GM19452 (cell line): Measurements from ENCODE around the gene CST4.
"Not testable (repeated sequence)": the region's sequence is repeated elsewhere in the genome, so short reads cannot be mapped to it uniquely, and the experiment has no call there.

ENCODE experiments used
- ATAC-seq: cut with Tn5 transposase; IDR thresholded peaks from one replicate; pipeline ENCODE4 v1.9.1; 2021; ENCODE audit not compliant: unreplicated experiment

CST4 gene

GRCh38 chr20:23662276-23662870, 26.5 kb downstream of the CST4 start:
- no peak for ATAC-seq

GRCh38 chr20:23661002-23661429, 27.8 kb downstream of the CST4 start:
- ATAC-seq = no peak

GRCh38 chr20:23659989-23660837, 28.6 kb downstream of the CST4 start:
- no peak for ATAC-seq

DNA sequence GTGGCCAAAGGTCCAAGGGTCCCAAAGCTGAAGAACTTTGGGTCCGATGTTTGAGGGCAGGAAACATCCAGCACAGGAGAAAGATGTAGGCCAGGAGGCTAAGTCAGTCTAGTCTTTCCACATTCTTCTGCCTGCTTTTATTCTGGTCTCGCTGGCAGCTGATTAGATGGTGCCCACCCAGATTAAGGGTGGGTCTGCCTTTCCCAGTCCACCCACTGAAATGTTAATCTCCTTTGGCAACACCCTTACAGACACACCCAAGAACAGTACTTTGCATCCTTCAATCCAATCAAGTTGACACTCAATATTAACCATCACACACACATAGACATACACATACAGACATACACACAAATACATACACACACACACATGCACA, 29.2 kb downstream of the CST4 start:
- ATAC-seq = not testable (repeated sequence)

GRCh38 chr20:23658989-23659609, 29.7 kb downstream of the CST4 start:
- ATAC-seq = no peak

DNA sequence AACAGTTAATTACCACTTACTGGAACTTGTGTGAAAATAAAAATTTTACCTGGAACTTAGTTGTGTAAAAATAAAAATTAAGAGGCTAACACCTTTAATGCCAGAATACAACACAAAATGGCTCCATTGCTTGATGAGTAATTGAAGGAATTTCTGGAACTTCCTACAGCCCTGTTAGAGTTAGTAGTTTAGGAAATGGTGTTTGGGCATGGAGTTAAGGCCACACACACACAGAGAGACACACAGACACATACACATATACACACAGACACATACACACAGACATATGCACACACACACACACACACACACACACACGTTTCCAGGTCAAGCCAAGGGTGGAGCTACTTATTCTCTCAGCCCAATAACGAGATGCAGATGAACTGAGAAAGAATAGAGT, 30.5 kb downstream of the CST4 start:
- no peak for ATAC-seq

DNA sequence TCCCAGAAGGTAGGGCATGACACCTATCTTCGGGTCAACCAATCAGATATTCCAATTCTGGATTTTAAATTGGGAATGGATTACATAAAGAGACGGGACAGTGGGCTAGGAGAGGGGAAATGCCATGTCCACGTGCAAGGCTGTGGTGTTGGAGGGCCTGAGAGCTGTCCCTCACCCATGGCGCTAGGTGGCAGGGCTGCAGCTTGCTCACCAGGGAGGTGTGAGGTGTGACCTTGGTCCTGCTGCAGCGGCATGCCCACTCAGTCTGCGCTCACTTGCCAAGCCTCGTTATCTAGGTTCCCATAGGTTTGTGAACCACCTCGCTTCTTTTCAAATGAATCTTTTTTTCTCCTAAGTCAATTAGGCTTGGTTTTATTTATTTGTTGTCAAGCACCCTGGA, 31.6 kb downstream of the CST4 start:
- no peak for ATAC-seq

GRCh38 chr20:23656372-23656771, 32.5 kb downstream of the CST4 start:
- ATAC-seq = no peak

DNA sequence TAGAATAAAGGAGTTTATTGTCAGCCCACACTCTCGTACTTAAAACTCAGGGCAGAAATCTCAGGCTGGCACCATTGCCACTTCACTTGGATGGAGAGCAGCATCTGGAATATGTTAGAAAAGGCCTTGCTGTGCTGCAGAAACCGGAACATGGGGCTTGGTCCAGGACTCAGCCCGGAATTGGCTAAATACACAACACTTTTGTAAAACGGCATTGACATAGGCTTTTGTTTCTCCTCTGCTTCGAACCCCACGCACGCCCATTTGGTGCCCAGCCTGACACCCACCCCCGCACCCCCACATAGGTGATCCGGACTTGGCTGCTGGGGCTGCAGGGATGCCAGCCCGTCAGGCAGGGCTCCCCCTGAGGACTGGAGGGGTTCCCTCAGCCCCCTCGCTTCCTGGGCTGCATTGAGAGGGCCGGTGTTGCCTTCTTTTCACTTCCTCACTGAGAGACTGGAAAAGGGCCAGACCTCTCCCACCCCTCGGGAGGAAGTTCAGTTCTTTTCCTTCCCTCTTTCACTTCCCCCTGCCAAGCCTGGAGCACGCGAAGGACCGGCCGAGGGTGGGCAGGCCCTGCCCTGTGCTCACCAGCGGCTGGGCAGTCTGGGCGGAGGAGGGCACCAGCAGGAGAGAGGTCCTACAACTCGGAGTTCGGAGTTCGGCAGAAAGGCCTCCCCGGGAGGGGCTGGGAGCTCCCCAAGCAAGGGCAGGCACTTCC, 33.2 kb downstream of the CST4 start:
- ATAC-seq = no peak

- ATAC-seq = no peak
Observed at GRCh38 chr20:23654717-23655116, 34.1 kb downstream of the CST4 start.

GRCh38 chr20:23654000-23654399, 34.8 kb downstream of the CST4 start:
- no peak for ATAC-seq

DNA sequence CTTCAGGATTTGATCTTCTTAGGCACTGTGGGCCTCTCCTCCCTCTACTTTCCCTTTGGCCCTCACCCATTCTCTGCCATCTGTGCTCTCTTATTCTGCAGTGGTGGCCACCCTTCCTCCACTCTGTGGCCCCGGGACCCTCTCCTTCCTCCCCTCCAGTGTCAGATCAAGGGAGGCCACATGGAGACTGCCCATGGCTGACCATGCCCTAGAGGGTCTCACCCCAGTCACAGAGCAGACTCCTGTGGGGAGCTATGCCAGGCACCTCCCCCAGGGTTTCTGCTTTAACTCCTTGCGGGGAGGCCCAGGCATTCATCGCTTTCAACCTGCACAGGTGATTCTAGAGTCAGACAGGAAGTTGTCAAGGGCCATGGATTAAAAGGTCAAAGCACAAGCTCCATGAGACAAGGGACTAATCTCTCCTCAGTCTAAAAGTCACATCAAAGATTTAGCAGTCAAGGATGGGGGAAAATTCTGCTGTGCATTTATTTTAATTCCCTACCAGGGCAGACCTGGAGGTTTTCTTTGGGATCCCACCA, 35.4 kb downstream of the CST4 start:
- ATAC-seq = no peak

- no peak for ATAC-seq
Observed at GRCh38 chr20:23652926-23653325, 35.9 kb downstream of the CST4 start.

DNA sequence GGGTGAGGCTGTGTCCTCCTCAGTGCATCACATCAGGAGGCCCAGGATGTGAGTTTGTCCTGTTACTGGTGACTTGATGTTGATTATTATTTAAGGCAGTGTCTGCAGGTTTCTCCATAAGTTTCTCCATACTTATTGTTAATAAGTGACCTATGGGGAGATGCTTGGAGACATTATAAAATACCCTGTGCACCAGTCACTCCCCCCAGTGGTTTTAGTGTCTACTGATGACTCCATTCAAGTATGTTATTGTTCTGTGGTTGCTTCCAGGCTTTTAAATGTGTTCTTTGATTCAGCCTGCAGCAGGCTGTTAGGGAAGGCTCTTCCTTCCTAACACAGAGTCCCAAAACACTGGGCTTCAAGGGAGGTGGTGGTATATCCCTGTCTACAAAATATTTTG, 36.5 kb downstream of the CST4 start:
- no peak for ATAC-seq

DNA sequence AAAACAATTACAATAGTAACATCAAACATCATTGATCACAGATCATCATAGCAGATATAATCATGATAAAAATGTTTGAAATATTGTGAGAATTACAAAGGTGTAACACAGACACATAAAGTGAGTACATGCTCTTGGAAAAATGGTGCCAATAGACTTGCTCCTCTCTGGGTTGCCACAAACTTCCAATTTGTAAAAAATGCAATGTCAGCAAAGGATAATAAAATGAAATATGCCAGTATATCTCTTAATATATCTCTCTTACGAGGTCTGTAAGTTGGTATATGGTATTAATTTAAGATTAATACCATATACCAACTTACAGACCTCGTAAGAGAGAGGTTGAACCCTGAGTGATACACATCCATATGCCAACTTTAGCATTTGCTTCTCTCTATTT, 37.7 kb downstream of the CST4 start:
- ATAC-seq = no peak

DNA sequence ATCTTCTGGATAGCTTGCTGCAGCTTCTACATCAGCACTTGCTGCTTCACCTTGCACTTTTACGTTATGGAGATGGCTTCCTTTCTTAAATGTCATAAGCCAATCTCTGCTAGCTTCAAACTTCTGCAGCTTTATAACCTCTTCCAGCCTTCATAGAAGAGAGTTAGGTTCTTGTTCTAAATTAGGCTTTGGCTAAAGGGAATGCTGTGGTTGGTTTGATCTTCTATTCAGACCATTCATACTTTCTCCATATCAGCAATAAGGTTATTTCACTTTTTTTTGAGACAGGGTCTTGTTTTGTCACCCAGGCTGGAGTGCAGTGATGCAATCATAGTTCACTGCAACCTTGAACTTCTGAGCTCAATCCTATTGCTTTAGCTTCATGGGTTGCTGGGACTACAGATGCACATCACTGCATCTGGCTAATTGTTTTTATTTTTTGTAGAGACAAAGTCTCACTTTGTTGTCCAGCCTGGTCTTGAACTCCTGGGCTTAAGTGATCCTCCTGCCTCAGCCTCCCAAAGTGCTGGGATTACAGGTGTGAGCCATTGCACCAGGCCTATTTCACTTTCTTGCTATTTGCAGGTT, 38.9 kb downstream of the CST4 start:
- no peak for ATAC-seq

GRCh38 chr20:23649242-23649641, 39.6 kb downstream of the CST4 start:
- no peak for ATAC-seq

DNA sequence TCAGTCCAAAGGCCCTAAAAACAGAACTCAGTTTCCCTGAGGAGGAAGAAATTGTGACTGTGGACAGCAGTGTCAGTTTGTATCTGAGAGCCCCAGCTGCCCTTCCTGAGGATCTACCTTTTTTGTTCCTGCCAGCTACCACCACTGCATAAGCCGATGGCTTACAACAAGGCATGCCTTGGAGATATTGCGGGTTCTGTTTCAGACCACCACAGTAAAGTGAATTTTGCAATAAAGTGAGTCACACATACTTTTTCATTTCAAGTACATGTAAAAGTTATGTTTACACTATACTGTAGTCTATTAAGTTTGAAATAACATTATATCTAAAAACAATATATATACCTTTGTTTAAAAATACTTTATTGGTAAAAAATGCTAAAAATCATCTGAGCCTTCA, 41.5 kb downstream of the CST4 start:
- ATAC-seq = no peak

- no peak for ATAC-seq
Observed at GRCh38 chr20:23646106-23646873, 42.5 kb downstream of the CST4 start.

DNA sequence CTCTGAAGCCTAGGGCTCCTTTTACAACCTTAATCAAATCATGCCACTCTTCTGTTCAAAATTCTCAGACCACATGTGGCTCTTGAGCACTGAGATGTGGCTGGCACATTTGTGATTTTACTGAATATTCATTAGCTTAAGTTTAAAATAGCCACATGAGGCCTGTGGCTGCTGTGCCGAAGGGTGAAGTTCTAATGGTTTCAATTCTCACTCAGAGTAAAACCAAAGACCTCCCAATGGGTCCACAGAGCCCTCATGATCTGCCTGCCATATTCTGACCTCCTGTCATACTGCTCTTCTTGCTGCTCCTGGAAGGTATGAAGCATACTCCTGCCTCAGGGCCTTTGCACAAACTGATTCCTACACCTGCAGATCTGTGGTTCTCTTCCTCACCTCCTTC, 43.3 kb downstream of the CST4 start:
- no peak for ATAC-seq
